Dedifferentiated amniotic fluid mesenchymal stem cell (primary cell): ENCODE results near the gene HNF4A.
"Not testable (repeated sequence)": the region's sequence is repeated elsewhere in the genome, so short reads cannot be mapped to it uniquely, and the experiment has no call there.

Experiments used
- DNase-seq: peaks from one replicate; pipeline ENCODE4 v3.0.0-alpha.2; 2016; ENCODE audit errors: extremely low spot score

HNF4A gene

DNA sequence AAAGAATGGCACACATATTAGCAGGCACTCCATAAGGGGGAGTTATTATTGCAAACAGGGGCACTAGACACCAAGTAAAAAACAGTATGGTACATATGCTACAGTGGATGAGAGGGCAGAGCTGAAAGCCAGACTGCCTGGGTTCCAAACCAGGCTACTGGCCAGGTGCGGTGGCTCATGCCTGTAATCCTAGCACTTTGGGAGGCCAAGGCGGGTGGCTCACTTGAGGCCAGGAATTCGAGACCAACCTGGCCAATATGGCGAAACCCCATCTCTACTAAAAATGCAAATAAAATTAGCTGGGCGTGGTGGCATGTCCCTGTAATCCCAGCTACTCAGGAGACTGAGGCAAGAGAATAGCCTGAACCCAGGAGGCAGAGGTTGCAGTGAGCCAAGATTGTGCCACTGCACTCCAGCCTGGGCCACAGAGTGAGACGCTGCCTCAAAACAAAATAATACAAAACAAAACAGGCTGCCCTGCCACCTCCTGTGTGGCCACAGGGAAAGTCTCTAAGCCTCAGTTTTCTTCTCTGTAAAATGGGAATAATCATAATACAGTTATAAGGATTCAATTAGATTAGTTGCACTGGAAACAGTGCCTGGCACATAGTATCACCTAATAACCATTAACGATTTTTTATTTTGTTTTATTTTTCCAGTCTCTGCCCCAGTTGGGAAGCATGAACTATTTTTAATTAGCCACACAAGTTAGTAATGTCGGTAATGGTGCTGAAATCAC is 112.7 kb downstream of the HNF4A start:
- no peak for DNase-seq

DNA sequence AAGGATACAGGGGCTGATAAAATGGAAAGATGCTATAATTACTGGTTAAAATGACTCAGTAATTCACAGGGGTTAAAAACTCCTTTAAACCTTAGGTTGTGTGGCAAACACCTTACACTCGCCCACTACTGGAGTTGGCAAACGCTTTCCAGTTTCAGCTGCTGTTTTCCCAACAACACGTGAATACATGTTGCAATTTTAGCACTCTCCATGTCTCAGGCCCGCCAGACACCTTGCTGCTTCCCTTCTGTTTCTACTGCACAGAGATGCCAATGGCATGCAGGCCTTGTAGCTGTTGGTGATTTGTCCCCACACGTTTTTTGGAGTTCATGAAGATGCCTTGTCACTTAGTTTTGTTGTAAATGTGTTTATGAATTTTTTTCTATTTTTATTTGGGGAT is 114.8 kb downstream of the HNF4A start:
- DNase-seq, result no peak

DNA sequence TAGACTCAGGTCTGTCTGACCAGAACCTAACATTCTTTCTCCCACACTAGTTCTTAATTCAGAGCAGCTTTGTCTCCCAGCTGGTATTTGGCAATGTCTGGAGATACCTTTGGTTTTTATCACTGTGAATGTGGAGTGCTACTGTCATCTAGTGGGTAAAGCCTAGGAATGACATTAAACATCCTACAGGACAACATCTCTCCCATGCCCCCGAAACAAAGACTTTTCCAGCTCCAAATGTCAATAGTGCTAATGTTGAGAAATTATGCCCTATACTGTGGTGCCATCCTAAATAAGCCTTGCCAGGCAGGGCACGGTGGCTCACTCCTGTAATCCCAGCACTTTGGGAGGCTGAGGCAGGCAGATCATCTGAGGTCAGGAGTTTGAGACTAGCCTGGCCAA is 116.0 kb downstream of the HNF4A start:
- peak; percentile 46 for DNase-seq

DNA sequence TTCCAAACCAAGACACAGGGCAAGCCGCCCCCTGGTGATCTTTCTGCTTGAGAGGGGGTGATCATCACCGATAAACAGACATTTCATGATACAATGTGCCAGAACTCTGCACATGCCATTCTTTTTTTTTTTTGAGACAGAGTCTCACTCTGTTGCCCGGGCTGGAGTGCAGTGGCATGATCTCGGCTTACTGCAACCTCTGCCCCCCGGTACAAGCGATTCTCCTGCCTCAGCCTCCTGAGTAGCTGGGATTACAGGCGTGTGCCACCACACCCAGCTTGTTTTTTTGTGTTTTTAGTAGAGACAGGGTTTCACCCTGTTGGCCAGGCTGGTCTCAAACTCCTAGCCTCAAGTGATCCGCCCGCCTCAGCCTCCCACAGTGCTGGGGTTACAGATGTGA is 116.8 kb downstream of the HNF4A start:
- DNase-seq, result not testable (repeated sequence)

DNA sequence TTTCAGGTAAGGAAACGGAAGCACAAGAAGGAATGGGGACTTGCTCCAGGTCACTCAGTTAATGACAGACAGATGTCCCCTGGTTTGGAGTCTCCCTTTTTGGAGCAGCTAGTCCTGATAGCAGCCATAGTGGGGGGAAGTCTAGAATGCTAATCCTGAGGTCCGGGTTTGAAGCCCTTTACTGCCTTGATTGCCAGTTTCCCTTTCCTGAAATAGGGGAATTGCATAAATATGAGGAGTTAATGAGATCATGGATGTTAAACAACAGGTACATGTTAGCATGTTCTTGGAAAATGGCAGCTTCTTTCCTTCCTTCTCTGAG is 119.8 kb downstream of the HNF4A start:
- DNase-seq, result no peak

DNA sequence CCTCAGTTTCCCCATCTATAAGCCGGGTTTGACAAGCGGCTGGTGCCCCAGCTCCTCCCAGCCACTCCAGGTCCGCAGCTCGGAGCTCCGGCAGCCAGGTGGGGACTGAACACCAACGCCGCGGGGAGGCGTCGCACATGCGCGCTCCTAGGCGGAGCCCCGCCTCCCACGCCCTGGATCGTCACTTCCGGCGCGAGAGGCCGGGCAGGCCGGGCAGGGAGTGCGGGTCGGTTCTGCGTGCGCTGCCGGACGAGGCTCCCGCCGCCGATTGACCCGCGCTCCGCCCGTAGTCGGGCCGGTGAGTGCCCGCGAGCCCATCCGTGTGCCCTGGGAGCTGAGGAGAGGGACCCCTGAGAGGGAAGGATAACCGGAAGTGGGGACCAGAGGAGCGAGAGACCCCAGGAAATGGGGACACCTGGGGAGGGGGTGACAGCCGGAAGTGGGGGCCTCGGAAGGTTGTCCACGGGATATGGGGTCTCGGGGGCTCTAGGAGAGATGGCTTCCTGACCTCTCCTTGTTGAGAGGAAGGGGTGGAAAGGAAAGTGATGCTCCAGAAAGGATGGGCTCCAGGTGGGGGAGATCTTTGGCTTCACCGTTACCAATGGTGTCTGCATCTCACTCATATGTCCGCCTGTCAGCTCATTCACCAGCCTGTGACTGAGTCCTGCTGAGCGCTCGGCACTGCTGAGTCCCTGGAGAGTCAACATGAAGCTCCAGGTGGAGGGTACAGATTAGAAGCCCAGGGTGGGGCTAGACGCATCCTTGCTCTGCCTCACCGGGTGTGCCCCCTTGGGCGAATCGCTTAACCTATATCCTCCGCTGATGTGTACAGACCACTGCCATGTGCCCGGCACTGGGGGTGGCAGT is 120.4 kb downstream of the HNF4A start, which contains the start of gene TTPAL:
Gene TTPAL, plus strand, starts transcription at position 181 of the 867 bp plus-strand sequence. CDS start 4,126 bp downstream, outside the sequence.
- peak; percentile 73 for DNase-seq

DNA sequence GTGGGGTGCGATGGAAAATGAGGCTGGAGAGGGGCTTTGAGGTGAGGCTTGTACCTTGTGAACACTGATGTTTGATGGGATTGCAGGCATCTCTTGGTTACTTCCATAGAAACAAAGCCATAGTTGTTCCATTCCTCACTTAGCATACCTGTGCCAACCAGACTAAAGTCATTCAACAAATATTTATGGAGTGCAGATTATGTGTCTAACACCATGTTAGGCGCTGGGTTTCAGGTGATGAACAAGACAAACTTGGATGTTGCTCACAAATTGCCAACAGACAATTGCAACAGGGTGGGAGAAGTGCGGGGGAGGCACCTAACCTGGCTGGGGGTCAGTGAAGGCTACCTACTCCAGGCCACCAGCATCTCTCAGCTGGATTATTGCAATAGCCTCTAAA is 121.7 kb downstream of the HNF4A start:
- no peak for DNase-seq

DNA sequence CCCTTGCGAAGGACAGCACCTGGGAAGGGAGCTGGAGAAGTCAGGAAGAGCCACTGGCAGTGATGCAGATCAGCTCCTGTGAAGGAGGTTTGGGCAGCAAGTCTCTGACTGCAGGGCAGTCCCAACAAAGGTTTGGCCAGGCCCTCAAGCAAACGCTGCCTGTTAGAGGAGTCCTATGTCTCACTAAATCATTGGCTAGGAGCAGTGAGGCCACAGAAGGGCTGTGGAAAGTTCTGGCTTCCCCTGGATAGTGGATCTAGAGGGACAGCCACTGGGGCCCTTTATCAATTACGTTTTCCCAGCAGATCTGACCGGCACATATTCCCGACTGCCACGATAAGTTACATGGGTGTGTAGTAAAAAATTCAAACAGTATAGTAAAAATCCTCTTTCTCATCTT is 122.7 kb downstream of the HNF4A start:
- no peak for DNase-seq

DNA sequence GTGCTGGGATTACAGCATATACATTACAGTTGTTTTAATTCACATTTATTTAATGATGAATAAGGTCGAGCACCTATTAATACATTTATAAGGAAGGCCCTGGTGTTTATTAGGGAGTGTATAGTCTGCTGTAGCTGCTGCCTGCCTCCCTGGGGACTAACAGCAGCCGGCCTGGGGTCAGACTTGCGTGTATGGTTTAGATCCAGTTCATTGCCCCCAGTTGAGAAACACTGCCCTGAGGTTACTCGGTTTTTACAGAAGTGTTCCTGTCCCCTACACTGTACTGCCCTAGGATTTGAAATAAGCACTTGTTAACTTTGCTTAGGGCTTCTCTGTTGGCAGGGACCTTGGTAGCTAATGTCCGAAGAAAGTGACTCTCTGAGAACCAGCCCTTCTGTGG is 124.1 kb downstream of the HNF4A start:
- no peak for DNase-seq

DNA sequence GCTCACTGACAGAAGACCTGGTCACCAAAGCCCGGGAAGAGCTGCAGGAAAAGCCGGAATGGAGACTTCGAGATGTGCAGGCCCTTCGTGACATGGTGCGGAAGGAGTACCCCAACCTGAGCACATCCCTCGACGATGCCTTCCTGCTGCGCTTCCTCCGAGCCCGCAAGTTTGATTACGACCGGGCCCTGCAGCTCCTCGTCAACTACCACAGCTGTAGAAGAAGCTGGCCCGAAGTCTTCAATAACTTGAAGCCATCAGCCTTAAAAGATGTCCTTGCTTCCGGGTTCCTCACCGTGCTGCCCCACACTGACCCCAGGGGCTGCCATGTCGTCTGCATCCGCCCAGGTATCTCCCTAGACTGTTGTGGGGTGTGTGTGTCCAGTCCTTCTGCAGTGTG is 124.6 kb downstream of the HNF4A start:
- DNase-seq, result no peak

DNA sequence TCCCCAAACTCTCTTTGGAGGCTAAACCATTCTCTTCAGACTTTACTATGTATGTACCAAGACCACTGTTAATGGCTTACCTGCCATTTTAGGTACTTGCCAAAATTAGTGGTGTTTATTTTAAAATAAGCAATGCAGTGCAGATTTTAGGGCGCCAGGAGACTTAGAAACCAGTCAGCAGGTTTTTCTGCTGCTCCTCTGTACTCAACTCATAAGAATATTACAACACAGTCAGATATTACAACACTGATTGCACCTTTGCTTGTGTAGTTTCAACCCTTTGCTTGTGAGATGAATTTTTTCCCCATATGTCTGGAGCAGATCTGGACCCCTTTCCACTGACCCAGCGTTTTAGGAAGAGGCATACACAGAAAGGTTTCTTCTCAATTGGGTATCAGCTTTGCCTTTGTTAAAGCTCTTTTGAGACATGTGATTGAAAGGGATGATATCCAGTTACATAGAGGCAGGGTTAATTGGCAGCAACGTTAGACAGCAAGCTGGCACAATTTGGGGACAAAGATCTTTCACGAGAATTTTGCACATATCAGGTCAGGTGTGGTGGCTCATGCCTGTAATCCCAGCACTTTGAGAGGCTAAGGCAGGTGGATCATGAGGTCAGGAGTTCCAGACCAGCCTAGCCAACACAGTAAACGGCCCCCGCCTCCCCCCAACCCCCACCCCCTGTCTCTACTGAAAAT is 126.4 kb downstream of the HNF4A start:
- no peak for DNase-seq

DNA sequence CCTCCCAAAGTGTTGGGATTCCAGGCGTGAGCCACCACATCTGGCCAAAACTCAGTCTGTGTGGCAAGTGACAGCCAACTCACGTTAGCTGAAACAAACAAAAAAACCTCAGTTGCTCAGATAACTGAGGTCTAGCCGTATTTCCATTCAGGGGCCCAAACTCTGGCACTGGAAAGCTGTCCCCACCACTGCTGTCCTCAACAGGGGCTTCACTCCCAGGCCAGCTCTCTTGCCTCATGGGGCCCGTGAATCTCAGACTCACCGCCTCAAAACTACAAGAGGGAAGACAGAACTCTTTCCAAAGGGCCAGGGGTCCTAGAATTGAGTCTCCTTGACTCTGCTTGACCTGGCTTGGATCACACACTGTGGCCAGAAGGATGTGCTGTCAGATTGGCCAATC is 127.6 kb downstream of the HNF4A start:
- no peak for DNase-seq
